Activated naive CD4-positive, alpha-beta T cell treated with Interleukin-2 at 50 U/mL for 16 hours (primary cell): ENCODE data around the gene AHDC1.

Experiments used
- DNase-seq: peaks from one replicate; pipeline ENCODE4 v3.0.0-alpha.2; 2020

Gene AHDC1

DNA sequence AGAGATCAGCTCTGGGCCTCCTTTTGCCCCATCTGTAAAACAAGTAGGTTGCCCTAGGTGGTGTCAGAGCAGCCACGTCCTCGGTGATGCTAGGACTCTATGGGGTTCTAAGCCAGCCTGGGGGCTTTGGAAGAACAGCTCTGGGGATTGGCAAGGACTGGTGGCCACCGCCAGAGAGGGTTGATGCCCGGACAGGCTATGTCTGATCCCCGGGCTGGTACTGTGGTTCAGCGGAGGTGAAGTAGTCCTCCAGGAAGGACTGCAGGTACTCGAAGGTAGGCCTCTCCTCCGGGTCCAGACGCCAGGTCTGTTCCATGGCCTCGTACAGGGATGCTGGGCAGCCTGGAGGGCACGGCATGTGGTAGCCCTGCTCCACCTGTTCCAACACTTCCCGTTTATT lies 8.8 kb upstream of the AHDC1 start:
- no peak for DNase-seq

DNA sequence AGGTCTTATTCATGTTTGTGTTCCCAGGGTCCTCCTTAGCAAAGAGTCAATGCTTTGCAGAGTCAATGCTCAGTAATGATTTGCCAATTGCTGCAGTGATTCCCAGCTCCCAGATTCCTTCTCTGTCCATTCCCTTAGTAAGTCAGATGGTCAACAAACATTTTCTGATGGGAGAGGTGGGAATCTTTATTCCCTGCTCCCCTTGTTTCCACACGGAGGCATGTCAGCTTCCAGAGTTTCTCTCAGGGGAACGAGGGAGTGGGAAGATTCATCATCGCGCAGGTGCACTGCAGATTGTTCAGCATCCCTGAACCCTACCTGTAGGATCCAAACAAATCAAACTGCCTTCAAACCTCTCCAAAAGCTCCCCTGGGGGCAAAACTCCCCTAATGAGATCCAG lies 7.5 kb upstream of the AHDC1 start:
- no peak for DNase-seq

DNA sequence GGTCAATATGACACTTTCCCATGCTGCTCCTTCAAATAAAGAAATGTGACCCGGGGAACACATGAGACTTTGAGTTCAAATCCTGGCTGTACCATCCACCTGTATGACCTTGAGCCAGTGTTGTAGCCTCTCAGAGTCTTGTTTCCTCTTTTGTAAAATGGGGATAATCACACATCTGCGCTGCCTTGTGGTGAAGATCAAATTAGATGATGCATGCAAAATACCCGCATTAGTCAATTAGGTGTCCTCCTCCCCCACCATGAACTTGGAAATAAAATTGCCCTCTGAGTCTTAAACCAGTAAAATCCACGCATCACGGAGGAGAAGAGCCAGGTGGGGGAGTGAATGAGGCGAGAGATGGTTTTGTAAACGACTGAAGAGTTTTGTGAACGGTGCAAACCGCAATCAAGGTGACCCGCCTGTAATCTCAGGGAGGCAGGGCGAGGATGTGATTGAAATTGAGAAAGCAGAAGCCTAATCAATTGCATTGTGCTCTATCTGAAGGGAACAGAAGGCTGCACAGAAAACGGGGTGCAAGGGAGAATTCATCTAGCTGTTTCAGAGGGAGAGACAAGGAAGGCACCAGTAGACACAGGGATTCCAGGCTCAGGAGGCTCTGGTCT lies 5.8 kb upstream of the AHDC1 start:
- no peak for DNase-seq

DNA sequence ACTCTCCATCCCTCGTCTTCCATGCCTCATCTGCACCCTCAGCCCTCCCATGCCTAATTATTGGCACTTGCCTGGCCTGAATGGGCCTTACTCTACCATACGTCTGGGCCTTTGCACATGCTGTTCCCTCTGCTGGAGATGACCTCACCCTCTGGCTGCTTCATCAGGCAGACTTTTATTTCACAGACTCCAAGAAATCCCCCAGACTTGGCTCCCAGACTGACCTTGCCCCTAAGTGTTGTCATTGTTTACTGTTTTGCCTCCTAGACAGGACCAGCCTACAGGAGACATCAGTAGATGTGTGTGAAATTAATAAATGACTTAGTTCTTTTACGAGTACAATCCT lies 5.2 kb upstream of the AHDC1 start:
- DNase-seq, result no peak

DNA sequence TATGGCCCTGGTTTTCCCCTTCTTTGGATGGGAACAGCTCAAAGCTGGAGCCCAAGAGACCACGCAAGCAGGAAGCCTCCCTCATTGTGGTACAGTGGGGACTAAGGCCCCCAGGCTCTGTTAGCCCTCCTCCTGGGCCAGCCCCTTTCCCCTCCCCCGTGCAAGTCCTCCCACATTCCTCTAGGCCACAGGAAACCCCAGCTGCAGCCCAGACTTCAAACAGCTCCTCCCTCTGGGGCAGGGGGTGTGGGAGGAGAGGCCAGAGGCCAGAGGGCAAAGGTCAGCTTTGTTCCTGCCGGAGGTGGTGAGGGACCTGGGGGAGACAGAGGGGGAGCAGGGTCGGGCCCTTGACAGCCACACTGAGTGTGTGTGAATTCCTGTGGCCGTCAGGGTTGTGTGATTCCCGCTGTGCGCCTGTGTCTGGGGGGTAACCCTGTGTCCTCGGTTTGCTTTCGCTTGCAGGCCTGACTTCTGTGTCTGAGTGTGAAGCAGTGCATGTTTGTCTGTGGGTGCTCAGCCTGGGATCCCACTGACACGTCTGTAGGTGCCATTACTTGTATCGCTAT lies 3.4 kb upstream of the AHDC1 start:
- no peak for DNase-seq

DNA sequence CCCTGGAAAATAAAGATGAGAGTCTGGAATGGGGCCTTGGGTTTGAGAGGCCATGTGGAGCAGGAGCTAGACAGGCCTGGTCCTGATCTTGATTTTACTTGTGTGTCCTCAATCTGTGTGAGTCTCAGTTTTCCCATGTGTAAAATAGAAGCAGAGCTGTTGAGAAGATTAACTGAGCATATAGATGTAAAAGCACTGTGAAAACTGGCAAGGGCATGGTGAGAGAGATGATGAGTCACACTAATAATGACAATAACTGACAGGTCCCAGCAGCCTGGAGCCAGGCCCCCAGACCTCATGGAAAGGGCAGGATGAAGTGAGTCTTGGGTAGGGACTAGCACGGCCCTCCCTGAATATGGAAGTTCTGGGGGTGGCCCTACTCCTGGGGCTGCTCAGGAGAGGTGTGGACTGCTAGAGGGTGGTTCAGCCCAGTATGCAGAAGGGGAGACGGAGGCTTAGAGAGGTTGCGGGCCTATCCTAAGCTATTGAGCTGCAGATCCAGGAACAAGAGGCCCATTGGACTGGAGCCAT lies 2.8 kb upstream of the AHDC1 start:
- no peak for DNase-seq

DNA sequence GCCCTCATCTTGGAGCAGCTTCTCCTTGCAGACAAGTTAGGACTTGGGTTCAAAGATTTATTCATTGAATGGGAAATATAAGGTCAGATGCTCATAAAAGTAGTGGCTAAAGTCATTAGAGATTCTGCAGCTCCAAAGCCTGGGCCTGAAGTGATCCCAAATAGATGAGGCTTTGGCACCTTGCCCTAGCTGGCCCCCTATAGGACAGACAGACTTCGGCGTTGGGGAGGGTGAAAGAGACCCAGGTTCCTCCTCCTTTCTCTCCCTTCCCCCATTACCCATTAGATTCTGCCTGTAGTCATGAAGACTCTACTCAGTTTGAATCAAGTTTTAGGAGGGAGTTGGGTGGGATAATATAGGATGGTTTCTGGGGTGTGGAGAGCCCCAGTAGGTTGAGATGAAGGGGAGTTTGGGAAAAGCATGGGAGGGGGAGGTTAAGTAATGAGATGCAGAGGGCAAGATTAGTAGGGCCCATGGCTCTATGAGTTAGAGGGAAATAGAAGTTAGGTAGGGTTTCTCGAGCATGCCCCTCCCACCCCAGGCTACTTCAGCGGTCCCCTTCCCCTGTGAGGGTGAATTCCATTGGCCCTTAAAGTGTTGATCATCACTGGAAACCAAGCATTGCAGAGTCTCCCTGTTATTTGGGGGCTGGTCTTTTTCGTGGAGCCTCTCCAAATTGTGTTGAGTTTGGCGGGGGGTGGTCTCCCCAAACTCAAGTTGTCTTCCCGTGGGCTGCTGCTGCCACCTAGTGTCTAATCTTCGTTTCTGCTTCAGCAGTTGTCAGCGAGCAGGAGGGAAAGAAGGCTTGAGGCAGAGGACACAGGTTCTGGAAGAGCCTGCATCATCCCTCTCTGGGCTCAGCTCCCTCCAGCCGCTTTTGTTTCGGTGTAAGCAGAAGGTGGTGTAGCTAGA lies 2.1 kb upstream of the AHDC1 start:
- peak; percentile 63 for DNase-seq

DNA sequence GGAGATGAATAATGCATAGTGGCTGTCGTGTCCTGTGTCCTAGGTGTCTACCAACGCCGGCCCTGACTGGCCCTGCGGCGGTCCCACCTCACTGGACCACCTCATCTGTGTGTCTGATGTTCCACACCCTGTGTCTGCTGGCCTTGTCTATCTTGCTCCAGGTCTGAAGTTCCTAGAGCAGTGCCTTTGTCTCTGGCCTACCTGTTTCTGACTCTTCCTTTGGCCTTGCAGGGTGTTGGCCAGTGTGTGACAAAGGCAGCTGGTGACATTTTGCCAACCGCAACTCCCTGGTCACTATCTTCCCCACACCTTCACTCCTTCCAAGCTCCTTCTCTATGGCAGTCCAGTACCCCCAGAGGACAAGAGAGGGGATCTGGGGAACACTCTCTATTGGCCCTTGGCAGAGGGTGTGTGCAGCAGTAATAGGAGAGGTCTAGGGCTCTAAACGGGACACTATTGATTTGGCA lies 1.4 kb upstream of the AHDC1 start:
- no peak for DNase-seq

DNA sequence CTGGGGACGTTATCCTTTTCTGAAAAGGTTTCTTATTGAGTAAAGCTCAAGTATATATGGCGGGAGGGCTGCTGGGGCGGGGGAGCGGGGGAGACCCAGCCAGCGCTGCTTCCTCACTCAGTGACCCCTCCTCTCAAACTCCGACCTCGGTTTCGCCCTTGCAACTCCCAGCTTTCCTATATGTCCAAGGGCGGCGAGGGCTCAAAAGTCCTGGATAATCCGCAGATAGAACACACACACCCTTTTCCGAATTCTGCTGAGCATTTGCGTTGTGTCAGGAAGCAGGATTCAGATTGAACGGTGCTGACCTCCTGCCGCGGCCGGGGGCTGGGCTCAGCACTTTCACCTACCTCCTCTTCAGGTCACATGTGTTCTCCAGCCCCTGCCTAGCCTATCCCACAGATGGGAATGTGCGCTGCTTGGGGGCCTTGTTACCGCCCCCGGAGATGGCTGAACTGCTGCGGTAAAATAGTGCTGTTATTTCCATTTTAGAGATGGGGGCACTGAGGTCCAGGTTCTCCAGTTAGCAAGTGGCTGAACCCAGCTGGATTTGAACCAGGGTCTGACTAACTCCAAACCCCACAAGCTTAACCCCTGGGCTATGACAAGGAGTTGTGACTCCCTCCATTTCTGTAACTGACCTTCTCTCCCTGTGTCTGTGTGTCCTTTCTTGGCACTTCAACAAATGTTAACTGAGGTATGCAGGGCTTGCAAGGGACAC lies 795 bp upstream of the AHDC1 start:
- DNase-seq, result no peak

DNA sequence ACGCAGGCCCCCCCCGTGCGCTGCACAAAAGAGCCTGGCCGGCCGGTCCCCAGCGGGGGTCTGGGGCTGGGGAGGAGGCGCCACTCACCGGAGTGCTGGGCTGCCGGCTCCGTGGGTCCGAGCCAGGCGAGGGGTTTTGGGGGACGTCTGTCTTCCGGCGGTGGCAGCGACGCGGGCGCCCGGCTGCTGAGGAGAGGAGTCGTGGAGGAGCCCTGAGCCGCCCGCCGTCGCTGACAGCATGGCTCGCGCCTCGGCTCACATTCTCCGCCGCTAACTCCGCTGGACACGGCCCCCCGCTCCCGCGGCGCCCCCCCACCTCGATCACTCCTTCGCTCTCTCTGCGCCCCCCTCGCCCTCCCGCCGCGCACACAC lies 649 bp downstream of the AHDC1 start:
- DNase-seq, result no peak

DNA sequence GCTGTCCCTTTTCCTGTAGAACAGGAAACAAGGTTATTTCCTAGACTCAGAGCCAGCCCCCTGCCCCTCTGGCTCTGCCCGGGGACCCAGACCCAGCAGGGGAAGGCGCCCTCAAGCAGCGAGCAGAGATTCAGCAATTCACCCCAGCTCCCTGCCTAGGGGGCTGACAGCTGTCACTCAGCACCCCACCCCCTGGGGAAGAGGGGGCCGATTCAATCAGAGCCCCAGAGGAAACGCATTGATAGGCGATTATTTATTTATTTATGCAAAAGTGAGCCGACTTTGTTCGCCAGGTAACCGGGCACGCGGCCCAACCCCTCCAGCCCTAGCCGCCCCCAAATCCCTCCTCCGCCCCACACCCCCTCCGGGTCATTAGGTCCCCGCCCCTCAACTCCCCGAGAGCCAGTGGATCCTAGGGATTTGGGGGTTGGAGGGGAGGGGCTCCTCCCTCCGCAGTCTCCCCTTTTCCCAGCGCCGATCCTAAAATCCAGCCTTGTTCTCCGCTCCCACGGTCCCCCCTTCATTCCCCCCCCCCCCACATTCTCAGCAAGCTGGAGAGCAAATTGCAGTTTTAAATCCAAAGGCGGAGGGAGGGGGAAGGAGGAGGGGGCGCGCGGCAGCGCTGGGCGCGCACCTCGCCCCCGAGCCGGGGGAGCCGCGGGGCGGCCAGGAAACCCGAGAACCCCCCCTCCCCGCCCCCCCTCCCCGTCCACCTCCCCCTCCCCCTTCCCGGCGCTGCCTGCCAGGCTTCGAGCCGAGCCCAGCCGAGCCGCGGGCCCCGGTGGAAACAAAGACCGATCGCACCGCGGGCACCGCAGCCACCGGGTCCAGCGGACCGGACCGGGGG lies 1.3 kb downstream of the AHDC1 start:
- DNase-seq, result peak; percentile 33

DNA sequence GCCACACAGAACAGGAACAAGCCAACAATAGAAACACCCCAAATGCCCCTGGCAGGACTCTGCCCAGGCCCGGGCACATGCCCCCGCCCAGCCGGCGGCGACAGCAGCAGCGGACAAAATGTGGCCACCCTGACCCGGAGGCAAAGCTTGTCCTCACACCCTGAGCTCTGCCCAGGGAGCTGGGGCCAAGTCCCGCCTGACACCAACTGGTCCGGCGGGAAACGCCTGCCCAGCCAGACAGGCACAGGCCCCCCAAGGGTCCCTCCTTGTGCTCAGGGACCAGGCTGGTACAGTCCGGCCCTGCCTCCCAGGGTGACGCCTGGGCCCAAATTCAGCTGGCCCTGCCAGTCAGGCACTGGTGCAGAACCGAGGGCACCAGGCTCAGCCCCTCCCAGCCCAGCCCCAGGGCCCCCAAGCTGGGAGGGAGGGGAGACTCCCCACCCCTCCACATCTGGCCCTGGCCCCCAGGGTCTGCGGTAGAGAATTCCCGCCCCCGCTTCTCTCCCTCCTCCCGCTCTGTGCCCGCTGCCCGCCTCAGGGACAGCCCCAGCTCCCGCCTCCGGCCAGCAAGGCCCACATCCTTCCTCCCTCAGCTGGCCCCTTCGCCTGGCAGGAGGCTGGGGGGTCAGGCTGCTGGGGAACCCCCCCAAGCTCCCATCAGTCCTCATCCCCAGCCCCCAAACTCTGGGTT lies 2.0 kb downstream of the AHDC1 start:
- DNase-seq, result no peak

DNA sequence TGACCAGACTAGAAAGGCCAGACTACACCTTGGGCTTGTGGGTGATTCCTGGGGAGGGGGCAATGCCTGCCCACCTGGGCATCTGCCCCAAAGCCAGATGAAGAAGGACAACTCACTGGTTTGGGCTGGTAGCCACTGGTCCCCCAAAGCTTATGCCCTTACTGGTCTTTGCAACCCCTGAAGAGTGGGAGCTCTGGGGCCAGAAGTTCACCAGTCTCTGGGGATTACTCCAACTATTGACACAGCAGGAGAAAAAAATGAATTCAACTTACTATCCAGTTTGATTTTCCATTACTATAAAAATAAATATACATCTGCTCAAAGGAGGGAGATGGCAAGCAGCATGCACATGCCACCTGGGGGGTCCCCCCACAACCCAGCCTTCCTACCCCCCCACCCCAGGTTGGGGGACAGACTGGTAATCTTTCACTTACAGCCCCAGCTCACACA lies 2.6 kb downstream of the AHDC1 start:
- DNase-seq, result no peak

DNA sequence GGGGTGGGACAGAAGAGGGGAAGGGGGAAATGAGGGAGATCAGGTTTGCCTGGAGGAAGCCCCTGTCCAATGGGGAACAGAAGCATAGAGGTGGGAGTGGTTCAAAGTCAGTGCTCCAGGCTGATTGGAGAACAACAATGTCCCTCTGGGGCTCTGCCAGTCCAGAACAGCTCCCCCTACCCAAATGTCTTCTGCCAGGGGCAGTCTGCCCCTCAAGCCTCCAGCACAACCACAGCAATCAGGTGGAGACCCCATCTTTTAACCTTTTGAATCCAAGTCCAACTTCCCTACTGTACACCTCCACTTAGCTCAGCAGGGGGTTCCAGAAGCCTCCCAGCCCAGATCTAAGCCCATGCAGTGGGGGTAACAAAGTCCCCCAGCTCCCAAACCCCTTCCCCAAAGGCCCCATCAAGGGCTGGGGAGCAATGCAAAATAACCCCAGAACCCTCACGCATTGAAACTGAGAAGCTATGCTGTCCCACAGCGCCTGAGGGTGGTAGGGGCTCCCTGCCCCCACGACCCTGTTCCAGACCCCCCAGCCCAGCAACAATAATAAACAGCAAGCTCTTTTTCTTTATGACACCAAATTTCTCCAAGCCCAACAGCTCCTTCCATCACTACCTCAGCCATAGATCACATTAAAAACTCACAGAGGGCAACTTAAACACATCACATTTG lies 3.3 kb downstream of the AHDC1 start:
- no peak for DNase-seq

DNA sequence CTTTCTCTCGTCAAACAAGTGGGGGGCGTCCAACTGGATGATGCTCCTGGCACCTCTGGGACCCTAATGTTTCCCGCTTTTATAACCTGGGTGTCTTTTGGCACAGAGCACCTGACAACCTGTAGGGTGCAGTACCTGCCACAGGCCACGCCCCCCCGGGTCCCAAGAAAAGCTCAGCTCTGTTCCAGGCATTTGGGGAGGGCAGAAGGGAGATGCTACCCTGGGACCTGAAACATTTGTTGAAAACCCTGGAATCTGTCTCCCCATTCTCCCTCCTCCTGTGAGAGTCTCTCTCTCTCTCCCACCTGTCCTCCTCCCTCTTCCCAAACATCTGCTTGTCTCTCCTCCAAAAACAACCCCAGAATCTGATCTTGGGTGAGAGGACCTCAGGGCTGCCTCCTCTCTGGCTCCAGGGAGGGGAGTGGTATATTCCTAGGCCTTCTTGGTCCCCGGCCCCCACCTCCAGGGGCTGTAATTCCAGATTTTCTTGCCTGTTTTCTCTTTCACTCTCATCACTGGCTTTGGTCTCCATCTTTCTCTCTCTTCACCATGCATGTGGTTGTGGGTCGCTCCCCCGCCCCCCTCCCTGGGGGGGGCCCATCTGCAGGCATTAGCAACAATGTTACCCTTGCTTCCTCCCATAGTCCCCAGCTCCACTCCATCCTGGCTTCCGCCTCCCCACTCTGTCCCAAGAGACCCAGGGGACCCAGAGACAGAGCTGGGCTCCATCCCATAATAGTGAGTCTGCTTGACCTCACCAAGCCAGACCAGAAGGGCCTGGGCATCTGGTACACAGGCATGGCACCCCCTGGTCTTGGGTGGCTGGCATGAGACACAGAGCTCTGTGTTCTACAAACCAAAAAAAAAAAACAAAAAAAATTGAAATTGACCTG lies 4.1 kb downstream of the AHDC1 start:
- no peak for DNase-seq

DNA sequence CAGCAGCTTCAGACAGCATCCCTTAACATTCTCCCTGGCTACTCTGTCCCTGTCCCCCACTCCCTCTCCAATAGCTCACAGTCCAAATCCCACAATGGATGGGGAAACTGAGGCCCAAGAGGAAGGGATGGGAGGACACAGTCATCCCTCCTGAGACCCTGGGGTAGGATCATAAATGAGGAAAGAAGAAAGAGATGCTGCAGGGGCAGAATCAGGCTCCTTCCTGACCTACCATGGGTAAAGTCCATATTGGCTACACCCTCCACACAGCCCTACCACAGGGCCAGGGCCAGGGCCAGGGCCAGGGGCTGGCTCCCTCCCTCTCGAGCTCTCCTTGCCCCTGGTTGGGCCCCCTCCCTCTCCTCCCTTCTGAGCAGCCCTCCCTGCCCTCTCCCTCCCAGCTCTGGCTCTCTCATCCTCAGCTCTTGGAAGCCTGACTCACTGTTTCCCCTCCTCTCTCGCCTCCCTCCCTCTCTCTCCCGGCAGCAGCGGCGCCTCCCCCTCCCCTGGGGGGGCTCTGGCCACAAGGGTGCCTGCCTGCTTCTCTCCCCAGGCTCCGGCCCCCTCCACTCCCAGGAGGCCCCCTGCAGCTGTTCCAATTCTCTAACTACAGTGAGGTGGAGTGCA lies 4.9 kb downstream of the AHDC1 start:
- DNase-seq, result peak; percentile 40

DNA sequence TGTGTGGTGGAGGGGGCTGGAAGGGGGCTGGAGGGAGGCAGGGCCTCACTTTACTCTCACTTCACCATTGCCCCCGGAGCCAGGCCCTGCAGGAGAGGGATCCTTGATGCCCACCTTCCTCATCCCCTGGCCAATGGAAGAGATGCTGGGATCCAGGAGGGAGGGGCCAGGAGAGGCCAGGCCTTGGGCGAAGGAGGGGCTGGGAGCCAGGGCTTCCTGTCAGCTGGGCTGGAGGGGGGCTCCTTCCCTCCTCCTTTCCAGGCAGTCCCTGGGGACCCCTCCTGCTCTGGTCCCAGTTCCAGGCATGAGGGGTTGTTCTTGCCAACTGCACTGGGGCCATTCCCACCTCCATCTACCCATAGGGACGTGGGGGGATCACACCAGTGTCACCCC lies 5.7 kb downstream of the AHDC1 start:
- DNase-seq, result no peak

DNA sequence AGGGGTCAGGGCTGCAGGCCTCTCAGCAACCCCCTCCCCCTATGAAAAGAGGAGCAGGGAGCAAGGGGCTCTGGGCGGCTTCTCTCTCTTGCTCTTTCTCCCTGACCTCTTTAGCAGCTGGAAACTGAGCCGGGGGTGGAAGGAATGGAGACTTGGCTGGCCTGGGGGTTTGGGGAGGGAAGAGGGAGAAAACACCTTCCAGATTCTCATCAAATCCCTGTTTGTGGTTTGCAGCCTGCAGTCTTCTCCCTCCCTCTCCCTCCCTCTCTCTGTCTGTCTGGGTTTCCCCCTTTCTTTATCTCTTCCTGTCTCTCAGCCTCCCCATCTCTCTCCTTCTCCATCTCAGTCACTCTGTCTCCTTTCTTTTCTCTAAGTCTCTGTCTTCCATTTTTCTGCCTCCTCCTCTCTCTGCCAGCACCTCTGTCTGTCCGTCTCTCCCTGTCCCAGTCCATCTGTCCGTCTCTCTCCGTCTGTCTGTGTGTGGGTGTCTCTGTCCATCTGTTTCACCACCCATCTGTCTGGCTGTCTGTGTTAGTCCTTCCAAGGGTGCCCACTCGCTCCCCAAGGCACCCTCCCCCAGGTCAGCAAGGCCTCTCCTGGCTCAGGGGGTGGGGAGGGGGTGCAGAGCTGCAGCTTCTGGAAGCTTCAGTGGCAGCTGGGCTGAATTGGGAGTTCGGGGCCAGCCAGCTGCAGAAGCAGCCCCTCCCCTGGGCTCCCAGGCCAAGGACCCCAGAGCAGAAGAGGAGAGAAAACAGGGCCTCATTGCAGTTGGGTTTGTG lies 6.2 kb downstream of the AHDC1 start:
- no peak for DNase-seq

DNA sequence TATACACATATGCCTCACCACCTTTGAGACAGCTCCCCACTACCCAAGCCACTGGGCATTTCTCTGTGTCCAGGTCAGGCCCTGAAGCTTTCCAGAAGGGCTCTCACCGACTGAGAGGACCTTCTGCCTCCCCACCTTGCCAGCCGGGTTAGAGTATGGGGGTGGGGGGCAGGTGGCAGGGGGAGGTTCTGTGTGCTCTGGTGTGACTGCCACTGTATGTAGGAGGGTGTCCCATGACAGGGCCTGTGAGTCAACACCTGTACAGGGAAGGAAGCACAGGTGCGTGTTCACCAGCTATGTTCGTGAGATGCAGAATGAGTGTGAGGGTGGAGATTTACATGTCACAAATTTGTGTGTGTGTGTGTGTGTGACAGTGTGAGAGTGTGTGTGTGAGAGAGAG lies 7.0 kb downstream of the AHDC1 start:
- no peak for DNase-seq
